GM21381 (cell line): ENCODE results near the gene IGSF3.

Experiments used
- ATAC-seq: cut with Tn5 transposase; IDR thresholded peaks from one replicate; pipeline ENCODE4 v1.9.1; 2021; ENCODE audit warnings: mild to moderate bottlenecking, moderate library complexity; ENCODE audit not compliant: unreplicated experiment

The IGSF3 gene

DNA sequence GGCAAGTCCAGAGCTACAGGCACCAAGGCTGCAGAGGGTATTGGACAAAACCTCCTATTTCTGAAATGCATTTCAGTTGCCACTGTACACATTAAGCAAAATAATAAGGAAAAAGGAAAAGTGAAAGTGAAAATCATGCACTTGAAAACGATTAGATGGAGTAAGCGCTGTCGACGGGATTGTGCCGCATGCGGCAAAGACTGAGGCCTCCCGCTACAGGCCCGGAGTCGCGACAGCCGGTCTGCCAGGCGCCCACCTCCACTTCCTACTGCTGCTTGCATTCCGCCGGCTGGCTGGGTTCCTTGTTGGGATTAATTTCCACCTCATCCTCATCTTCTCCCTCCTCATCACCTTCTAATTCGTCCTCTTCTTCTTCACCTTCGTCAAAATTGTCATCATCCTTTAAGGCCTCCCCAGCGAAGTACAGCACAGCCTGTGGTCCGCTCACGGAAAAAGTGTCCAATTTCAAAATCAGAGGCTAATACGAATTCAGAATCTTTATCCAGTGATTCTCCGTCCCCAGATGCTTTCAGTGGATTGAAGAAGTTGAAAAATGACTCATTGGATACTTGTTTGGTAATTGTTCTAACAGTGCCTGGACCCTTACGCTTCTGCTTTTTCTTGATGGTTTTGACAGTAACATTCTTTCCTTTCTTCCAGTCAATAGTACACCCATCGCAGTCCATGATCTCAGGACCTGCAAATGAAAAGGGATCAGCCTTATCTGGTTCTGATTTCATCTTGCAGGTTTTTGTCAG is 134.7 kb downstream of the IGSF3 start:
- ATAC-seq = no peak

DNA sequence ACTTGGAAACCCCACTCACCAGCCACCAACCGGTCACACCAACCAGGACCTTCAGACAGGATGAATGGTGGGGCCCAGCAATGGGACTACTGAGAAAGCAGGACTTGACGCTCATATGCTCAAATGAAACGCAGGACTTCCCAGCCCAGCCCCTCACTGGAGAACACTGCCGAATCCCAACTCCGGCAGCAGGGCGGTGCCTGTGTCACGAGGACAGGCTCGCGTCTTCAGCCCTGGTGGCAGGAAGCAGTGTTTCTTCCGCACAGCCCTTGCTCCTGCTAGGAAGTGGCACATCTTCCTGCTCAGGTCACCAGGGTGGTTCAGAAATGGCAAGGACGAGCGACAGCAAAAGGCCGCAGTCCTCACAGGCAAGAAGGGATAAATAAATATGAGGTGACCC is 135.6 kb downstream of the IGSF3 start:
- ATAC-seq = no peak

DNA sequence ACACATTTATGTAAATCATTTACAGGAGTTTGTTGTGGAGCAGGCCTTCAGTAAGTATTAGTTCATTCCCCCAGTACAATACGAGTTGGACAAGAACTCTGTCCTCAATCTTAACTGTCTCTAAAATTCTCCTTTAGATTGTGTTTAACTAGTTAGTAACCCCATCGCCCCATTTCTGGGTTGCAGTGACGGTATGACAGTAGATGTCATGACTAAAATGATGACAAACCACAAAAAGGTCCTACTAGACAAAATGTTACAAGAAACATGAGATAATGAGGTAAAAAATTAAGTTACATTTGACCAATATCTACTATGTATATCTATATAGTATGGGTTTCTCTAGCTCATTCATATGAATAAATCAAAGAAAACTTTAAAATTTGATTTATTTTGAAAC is 137.9 kb downstream of the IGSF3 start:
- ATAC-seq = no peak

DNA sequence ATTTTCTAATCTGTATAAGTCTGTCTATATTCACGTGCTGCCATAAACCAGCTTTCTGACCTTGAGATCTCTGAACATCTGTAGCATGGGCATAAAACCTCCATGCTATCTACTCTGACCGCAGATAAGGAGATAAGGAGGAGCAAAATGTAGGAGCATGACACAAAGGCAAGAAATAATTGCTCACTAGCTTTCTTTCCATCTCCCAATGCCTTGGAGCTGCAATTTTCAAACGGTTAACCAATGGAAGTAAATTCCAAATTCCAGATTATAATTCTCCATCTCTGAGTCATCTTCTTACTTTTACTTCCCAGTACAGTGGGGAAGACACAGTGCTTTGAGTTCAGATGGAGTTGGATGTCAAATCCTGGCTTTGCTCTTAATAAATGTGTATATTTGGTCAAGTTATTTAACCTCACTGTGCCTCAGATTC is 138.3 kb downstream of the IGSF3 start:
- ATAC-seq = no peak

DNA sequence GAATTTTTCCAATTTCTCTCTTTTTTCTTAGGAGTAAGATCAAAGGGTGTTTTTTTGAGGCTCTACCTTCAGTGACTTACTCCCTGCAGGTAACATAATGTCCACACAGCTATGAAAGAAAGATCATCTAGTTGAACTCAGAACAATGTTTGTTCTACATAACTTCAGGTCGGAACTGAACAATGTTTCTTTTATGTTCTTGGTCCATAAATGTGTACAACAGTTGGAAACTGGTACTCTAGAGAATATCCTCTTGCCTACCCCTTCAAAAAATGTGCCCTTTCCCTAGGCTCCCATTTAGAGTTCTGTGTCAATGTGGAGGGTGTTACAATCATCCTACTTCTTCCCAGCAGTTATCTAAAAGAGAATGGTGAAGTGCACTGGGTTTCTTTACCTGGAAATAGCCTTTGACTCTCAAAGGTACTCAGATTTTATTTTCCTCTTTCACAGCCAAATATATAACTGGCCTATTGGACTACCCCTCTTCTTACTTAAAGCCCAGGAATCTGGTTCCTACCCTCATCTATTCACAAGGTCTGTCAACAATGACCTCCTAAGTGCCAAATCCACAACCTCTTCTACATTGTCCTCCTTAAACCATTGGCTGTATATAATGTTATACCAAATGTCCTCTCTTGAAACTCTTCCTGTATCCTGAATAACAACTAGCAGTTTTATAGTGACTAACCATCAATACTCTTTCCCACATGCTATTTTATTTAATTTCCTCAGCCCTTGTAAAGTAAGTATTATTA is 139.0 kb downstream of the IGSF3 start:
- ATAC-seq = no peak

DNA sequence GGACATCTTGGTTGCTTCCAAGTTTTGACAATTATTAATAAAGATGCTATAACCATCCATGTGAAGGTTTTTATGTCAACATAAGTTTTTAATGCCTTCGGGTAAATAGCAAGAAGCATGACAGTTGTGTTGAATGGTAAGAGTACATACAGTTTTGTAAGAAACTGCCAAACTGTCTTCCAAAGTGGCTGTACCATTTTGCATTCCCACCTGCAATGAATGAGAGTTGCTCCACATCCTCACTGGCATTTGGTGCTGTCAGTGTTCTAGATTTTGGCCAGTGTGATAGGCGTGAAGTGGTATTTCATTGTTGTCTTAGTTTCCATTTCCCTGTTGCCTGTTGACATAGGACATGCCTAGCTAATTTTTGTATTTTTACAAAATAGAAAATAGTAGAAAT is 142.1 kb downstream of the IGSF3 start:
- no peak for ATAC-seq
